A673 (cell line): Measurements from ENCODE around the gene DUSP19. TPM values are rescaled to one million over a fixed set of nuclear protein-coding genes. Genes with fewer than 3 reads are reported as not detected.

Experiments
- BruUV-seq: library from RNA; stranded (reverse); fragments of 400-500 nt; replicated peaks from 2 replicates; lab custom pipeline; 2021; lab: Mats Ljungman, UMichigan
- CTCF ChIA-PET: fragments of 300-600 bp; sonication (Branson Sonifier 250); formaldehyde crosslinking; loops from one replicate; lab custom pipeline; 2022; ENCODE audit warnings: antibody characterized with exemption; lab: Charles Lee
- POLR2A ChIA-PET: fragments of 300-600 bp; sonication (Branson Sonifier 250); formaldehyde crosslinking; loops from one replicate; lab custom pipeline; 2022; ENCODE audit warnings: antibody characterized with exemption; ENCODE audit not compliant: low non-redundant PET; lab: Charles Lee
- DNase-seq: peaks from one replicate; pipeline ENCODE4 v3.0.0-alpha.2; 2015; ENCODE audit warnings: low spot score
- H3K27ac ChIP-seq: fragments of 200-600 bp; sonication (generic); 2 replicates; pipeline ENCODE4 v1.5.1; 2016; ENCODE audit warnings: mixed run types, low read depth, mild to moderate bottlenecking, mixed read lengths, antibody characterized with exemption, low read length; ENCODE audit not compliant: poor library complexity, severe bottlenecking
- H3K27me3 ChIP-seq: fragments of 200-600 bp; sonication (generic); replicated peaks from 2 replicates; pipeline ENCODE4 v1.6.1; 2017; ENCODE audit warnings: mixed run types, low read depth, mild to moderate bottlenecking, mixed read lengths, antibody characterized with exemption, low read length; ENCODE audit not compliant: insufficient read depth, poor library complexity
- H3K36me3 ChIP-seq: fragments of 200-600 bp; sonication (generic); 2 replicates; pipeline ENCODE4 v1.6.1; 2016; ENCODE audit warnings: mixed run types, mild to moderate bottlenecking, mixed read lengths, antibody characterized with exemption, low read length; ENCODE audit not compliant: insufficient read depth, poor library complexity, severe bottlenecking
- H3K4me1 ChIP-seq: fragments of 200-600 bp; sonication (generic); 2 replicates; pipeline ENCODE4 v1.6.1; 2017; ENCODE audit warnings: mixed run types, mild to moderate bottlenecking, mixed read lengths, antibody characterized with exemption, low read length; ENCODE audit not compliant: insufficient read depth, poor library complexity, severe bottlenecking
- H3K4me3 ChIP-seq: fragments of 200-600 bp; sonication (generic); 2 replicates; pipeline ENCODE4 v1.5.1; 2016; ENCODE audit warnings: low read depth, mixed run types, mild to moderate bottlenecking, mixed read lengths, low read length; ENCODE audit not compliant: poor library complexity, severe bottlenecking
- H3K9me3 ChIP-seq: fragments of 200-600 bp; sonication (generic); 2 replicates; pipeline ENCODE4 v1.6.1; 2016; ENCODE audit warnings: mixed run types, low read depth, mild to moderate bottlenecking, mixed read lengths, antibody characterized with exemption, low read length; ENCODE audit not compliant: poor library complexity, severe bottlenecking
- CTCF ChIP-seq: fragments of 300-800, 200-600 bp; sonication (generic); conservative IDR thresholded peaks from 2 replicates; pipeline ENCODE4 v1.5.1; 2017; ENCODE audit warnings: low read depth, mild to moderate bottlenecking, antibody characterized with exemption, low read length, moderate library complexity, mixed read lengths
- EZH2 ChIP-seq: fragments of 200-600 bp; sonication (generic); IDR thresholded peaks from 2 replicates; pipeline ENCODE4 v1.6.1; 2017; ENCODE audit warnings: borderline replicate concordance, low read depth, mild to moderate bottlenecking, mixed read lengths, antibody characterized with exemption, low read length; ENCODE audit not compliant: poor library complexity, severe bottlenecking
- intact Hi-C: fragments of 100-400 bp; cut with micrococcal nuclease; formaldehyde crosslinking; loops from one replicate; pipeline ENCODE4 v1.10.0; 2022; ENCODE audit not compliant: unreplicated experiment
- total RNA-seq: library from RNA; stranded (reverse); gene quantifications from 2 replicates; pipeline ENCODE4 v1.2.3, GENCODE V29; 2021

DUSP19 gene
- total RNA-seq, 1 experiment from 2014 or later: 5.2 TPM

DNA sequence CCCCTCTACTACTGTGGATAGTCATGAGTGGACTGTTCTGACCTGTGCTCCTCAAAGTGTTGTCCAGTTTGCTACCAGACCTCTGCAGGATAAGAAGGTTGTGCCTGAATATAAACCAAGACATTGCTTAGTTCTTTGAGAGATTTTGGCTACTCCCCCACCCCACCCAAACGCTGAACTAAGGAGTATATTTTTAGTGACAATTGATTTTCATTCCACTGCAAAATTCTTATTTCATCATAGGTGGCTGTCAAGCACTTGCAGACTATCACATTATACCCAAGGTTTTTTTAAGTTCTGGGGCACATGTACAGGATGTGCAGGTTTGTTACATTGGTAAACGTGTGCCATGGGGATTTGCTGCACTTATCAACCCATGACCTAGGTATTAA is 13.4 kb downstream of the DUSP19 start:
- BruUV-seq: no TSS peak
- Histone ChIP-seq H3K4me1 (no peaks in the 10 kb centered on the region), H3K4me3 (no peak overlapping the region), H3K9me3 (no peaks in the 10 kb centered on the region), H3K36me3 (no peaks in the 10 kb centered on the region), H3K27me3 (no peaks in the 10 kb centered on the region), H3K27ac (no peak overlapping the region)
- intact Hi-C loops: no loop called here
- ChIA-PET CTCF (no interaction called here), POLR2A (no interaction called here)
- no peak for DNase-seq
- TF ChIP-seq EZH2: no peak
- no peak for TF ChIP-seq CTCF

DNA sequence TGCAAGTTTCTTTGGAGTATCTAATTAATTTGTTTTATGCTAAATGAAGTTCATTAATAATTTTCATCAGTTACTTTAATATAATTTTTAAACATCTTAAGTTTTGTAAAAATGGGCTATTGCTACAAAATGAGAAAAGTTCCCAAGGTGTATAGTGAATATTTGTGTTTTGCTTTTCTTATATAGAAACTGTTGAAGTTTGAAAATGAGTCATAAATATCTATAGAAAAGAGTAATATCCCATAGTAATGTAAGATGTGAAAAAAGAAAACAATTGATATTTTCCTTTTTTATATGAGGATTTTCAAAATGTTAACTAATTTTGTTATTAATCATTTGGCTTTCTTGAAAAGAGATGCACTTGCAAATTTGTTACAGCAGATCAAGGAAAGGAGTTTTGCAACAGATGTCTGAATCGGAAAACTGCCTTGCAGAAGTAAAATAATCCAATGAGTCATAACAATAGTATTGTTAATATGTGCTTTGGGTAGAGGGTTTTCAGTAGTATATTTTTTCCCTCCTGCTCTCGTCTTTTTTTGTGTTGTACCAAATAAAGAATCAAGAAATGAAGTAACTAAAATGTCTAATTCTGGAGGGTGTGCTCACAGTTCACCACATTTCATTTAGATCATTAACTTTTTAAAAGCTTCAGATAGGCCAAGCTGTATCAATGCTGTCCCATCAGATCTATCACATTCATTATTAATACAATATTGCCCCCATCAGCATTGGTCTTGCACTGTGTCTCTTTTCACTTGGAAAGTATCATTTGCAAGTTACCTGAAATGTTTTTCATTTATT is 15.5 kb downstream of the DUSP19 start:
- Histone ChIP-seq H3K36me3 (no peaks in the 10 kb centered on the region), H3K27ac (no peak overlapping the region), H3K4me3 (no peak overlapping the region), H3K27me3 (no peaks in the 10 kb centered on the region), H3K9me3 (no peaks in the 10 kb centered on the region), H3K4me1 (no peaks in the 10 kb centered on the region)
- peak; percentile 22 for DNase-seq
- ChIA-PET POLR2A (interaction anchor here (0.6 kb wide), 1 partner anchor 585 kb away, joined by 4 read pairs; no protein-coding TSS in a partner anchor), CTCF (no interaction called here)
- TF ChIP-seq EZH2 (no peak), CTCF (0 out of 2 replicates have a peak, but pooled peaks have one; percentile 14)
- BruUV-seq: no TSS peak
- intact Hi-C loops: no loop called here

- Histone ChIP-seq H3K4me1 (no peaks in the 10 kb centered on the region), H3K4me3 (no peak overlapping the region), H3K36me3 (no peaks in the 10 kb centered on the region), H3K27me3 (no peaks in the 10 kb centered on the region), H3K9me3 (no peaks in the 10 kb centered on the region), H3K27ac (no peak overlapping the region)
- ChIA-PET CTCF (no interaction called here), POLR2A (no interaction called here)
- intact Hi-C loops: no loop called here
- TF ChIP-seq EZH2: no peak
- no peak for TF ChIP-seq CTCF
- BruUV-seq: no TSS peak
- no peak for DNase-seq
These were observed 27.0 kb downstream of the DUSP19 start for GRCh38 chr2:183105402-183106134.
